ENCODE measurements around the gene ACTG2.
"Not testable (repeated sequence)": the region's sequence is repeated elsewhere in the genome, so short reads cannot be mapped to it uniquely, and the experiment has no call there.

The ACTG2 gene

GRCh38 chr2:73931531-73932500 is 39.0 kb downstream of the ACTG2 start:
- no peak for FAIRE-seq
- DNase-seq (ENCODE audit: insufficient read length, low spot score) = no peak

GRCh38 chr2:73933194-73933593 is 40.4 kb downstream of the ACTG2 start:
- DNase-seq (ENCODE audit: insufficient read length, low spot score) = no peak
- no peak for FAIRE-seq

- no peak for FAIRE-seq
- no peak for DNase-seq (ENCODE audit: insufficient read length, low spot score)
These were observed 42.8 kb downstream of the ACTG2 start for GRCh38 chr2:73935641-73936040.

GRCh38 chr2:73937103-73937885 is 44.5 kb downstream of the ACTG2 start:
- no peak for DNase-seq (ENCODE audit: insufficient read length, low spot score)

GRCh38 chr2:73937899-73938298 is 45.1 kb downstream of the ACTG2 start:
- FAIRE-seq (no peak), DNase-seq (ENCODE audit: insufficient read length, low spot score) (no peak)

More at GRCh38 chr2:73937103-73937885, 44.5 kb downstream of the ACTG2 start:
- no peak for FAIRE-seq

- DNase-seq (ENCODE audit: insufficient read length, low spot score) (no peak), FAIRE-seq (no peak)
These were observed 46.0 kb downstream of the ACTG2 start for GRCh38 chr2:73938718-73939352.

GRCh38 chr2:73939419-73939818 is 46.6 kb downstream of the ACTG2 start:
- no peak for FAIRE-seq
- no peak for DNase-seq (ENCODE audit: insufficient read length, low spot score)

- not testable (repeated sequence) for FAIRE-seq; DNase-seq (ENCODE audit: insufficient read length, low spot score)
These were observed 47.3 kb downstream of the ACTG2 start for GRCh38 chr2:73940066-73940465.

GRCh38 chr2:73942664-73943063 is 49.9 kb downstream of the ACTG2 start:
- DNase-seq (ENCODE audit: insufficient read length, low spot score) (no peak), FAIRE-seq (no peak)

GRCh38 chr2:73944714-73945113 is 51.9 kb downstream of the ACTG2 start:
- DNase-seq (ENCODE audit: insufficient read length, low spot score) (no peak), FAIRE-seq (no peak)

GRCh38 chr2:73946215-73946614 is 53.4 kb downstream of the ACTG2 start:
- DNase-seq (ENCODE audit: insufficient read length, low spot score) = no peak

GRCh38 chr2:73946666-73947065 is 53.9 kb downstream of the ACTG2 start:
- no peak for DNase-seq (ENCODE audit: insufficient read length, low spot score)

More at GRCh38 chr2:73946215-73946614, 53.4 kb downstream of the ACTG2 start:
- FAIRE-seq = no peak

GRCh38 chr2:73947412-73948018 is 54.7 kb downstream of the ACTG2 start:
- DNase-seq (ENCODE audit: insufficient read length, low spot score) (no peak), FAIRE-seq (no peak)

More at GRCh38 chr2:73946666-73947065, 53.9 kb downstream of the ACTG2 start:
- no peak for FAIRE-seq

- no peak for FAIRE-seq
- DNase-seq (ENCODE audit: insufficient read length, low spot score) = no peak
These were observed 57.0 kb downstream of the ACTG2 start for GRCh38 chr2:73949802-73950201.

GRCh38 chr2:73952499-73953446 is 60.0 kb downstream of the ACTG2 start:
- DNase-seq (ENCODE audit: insufficient read length, low spot score) (no peak), FAIRE-seq (no peak)

GRCh38 chr2:73956218-73956865 is 63.5 kb downstream of the ACTG2 start:
- no peak for DNase-seq (ENCODE audit: insufficient read length, low spot score)
- FAIRE-seq = no peak

GRCh38 chr2:73961274-73961673 is 68.5 kb downstream of the ACTG2 start:
- FAIRE-seq = no peak

GRCh38 chr2:73961823-73962615 is 69.2 kb downstream of the ACTG2 start:
- no peak for FAIRE-seq
- DNase-seq (ENCODE audit: insufficient read length, low spot score) = no peak

More at GRCh38 chr2:73961274-73961673, 68.5 kb downstream of the ACTG2 start:
- no peak for DNase-seq (ENCODE audit: insufficient read length, low spot score)

All from HTR-8/SVneo (cell line).